Heart left ventricle (tissue), 16 donors: Measurements from ENCODE around the gene LMX1A. TPM values are rescaled to one million over a fixed set of nuclear protein-coding genes. Genes with fewer than 3 reads are reported as not detected.

Experiments
- ATAC-seq, 4 donors: fragments of 200-7000 bp; cut with Tn5 transposase; one replicate each; pipeline ENCODE4 v1.9.1; 2020 to 2022; ENCODE audit warnings: moderate library complexity in 4 of 4, mild to moderate bottlenecking in 3 of 4, moderate number of reproducible peaks in 1 of 4
- DNase-seq, 5 donors: peaks; one replicate each; pipeline ENCODE4 v3.0.0-alpha.2; 2020
- H3K27ac ChIP-seq, 12 donors: fragments of 200-600 bp; sonication (generic) in 4 of 12; one replicate each; pipeline versions ENCODE4 v1.5.0 to v1.8.0; 2016 to 2022; ENCODE audit warnings: mild to moderate bottlenecking in 2 of 12
- H3K27me3 ChIP-seq, 9 donors: fragments of 200-600 bp; sonication (generic) in 2 of 9; one replicate each; pipeline versions ENCODE4 v1.5.1 to v1.8.0; 2016 to 2022; ENCODE audit warnings: mild to moderate bottlenecking in 3 of 9
- H3K36me3 ChIP-seq, 9 donors: fragments of 200-600 bp; sonication (generic) in 2 of 9; one replicate each; pipeline versions ENCODE4 v1.5.0 to v1.8.0; 2018 to 2022; ENCODE audit warnings: mild to moderate bottlenecking in 2 of 9
- H3K4me1 ChIP-seq, 12 donors: fragments of 200-600 bp; sonication (generic) in 4 of 12; one replicate each; pipeline versions ENCODE4 v1.5.0 to v1.8.0; 2016 to 2022; ENCODE audit warnings: mild to moderate bottlenecking in 3 of 12
- H3K4me3 ChIP-seq, 12 donors: fragments of 200-600 bp; sonication (generic) in 4 of 12; one replicate each; pipeline versions ENCODE4 v1.5.0 to v1.8.0; 2017 to 2022; ENCODE audit warnings: mild to moderate bottlenecking in 9 of 12, moderate library complexity in 4 of 12
- H3K9me3 ChIP-seq, 12 donors: fragments of 200-600 bp; sonication (generic) in 4 of 12; one replicate each; pipeline versions ENCODE4 v1.5.0 to v1.8.0; 2016 to 2022; ENCODE audit warnings: mild to moderate bottlenecking in 1 of 12
- CTCF ChIP-seq, 12 donors: fragments of 200-600 bp; sonication (generic) in 4 of 12; IDR thresholded peaks; one replicate each; pipeline versions ENCODE4 v1.5.0 to v1.8.0; 2018 to 2022; ENCODE audit warnings: antibody characterized with exemption in 12 of 12, mild to moderate bottlenecking in 5 of 12
- POLR2A ChIP-seq, 2 donors: fragments of 450-650 bp; IDR thresholded peaks; one replicate each; pipeline ENCODE4 v1.6.1; 2017; ENCODE audit warnings: antibody characterized with exemption in 2 of 2, mild to moderate bottlenecking in 2 of 2, moderate library complexity in 2 of 2
- WGBS, 4 donors: extraction: QIAGEN DNeasy Blood & Tissue Kit in 2 of 4; methylation state at CpG; one replicate each; pipeline versions ENCODE4 v1.1.5 to v1.1.7; 2013 to 2018; 5-methylcytosine and 5-hydroxymethylcytosine counted together
- intact Hi-C, 10 donors: fragments of 100-400 bp; cut with DNase I; formaldehyde crosslinking; loops; one replicate each; pipeline versions ENCODE4 v1.11.1 to v1.14.2; 2022
- polyA plus RNA-seq, 2 donors: library from polyadenylated mRNA; stranded (reverse); fragments of 200-250 nt; gene quantifications; one replicate each; pipeline ENCODE4 v1.2.3, GENCODE V29; 2013
- total RNA-seq, 9 donors: library from RNA; depleted of rRNA in 2 of 9; stranded (reverse); fragments of >200 nt in 2 of 9; fragmentation: NEBNext Ultra II Directional in 3 of 9; extraction: Animal tissue kit (Norgen Biotek cat#: 25700) in 3 of 9; gene quantifications; one replicate each; pipeline versions ENCODE4 v1.1.0 to v1.2.4, GENCODE V29; 2016 to 2023
- donor health status: ischemic (EF 13 %, LVEDD 7.1; RV severe dilation, severe dysfunction).
- donor health status: healthy with polysubstance abuse.
- donor health status: DM: no; HTN: yes; CAD: no.
- donor health status: DM: no; HTN: no; CAD: no.
- donor health status: ischemic (EF 25% LVEDD 6.9; RV normal size, moderate dysfunction).
- donor health status: ischemic (EF 25% LVEDD 5.7; RV mildly dilated, moderate dysfunction).
- donor health status: healthy.
- donor health status: DM: yes; HTN: yes; CAD: no.
- donor health status: ischemic (EF 35%, LVEDD 5.7; RV mildly dilated, moderate dysfunction).
- donor health status: nonischemic (EF 11% LVEDD 7.7; RV severe dilation, severe dysfunction).
- donor health status: DM: yes; HTN: yes; CAD: no.
- donor health status: PGD.
- donor health status: ischemic (EF 29% LVEDD 5.4; RV normal size, mild dysfunction).
- donor health status: nonischemic (EF 23%, LVEDD 6.1; RV moderate dilation, normal function).

Gene LMX1A
- total and polyA plus RNA-seq, 11 donors: 0.03 to 0.37 (median 0.14) TPM; not detected in 5

DNA sequence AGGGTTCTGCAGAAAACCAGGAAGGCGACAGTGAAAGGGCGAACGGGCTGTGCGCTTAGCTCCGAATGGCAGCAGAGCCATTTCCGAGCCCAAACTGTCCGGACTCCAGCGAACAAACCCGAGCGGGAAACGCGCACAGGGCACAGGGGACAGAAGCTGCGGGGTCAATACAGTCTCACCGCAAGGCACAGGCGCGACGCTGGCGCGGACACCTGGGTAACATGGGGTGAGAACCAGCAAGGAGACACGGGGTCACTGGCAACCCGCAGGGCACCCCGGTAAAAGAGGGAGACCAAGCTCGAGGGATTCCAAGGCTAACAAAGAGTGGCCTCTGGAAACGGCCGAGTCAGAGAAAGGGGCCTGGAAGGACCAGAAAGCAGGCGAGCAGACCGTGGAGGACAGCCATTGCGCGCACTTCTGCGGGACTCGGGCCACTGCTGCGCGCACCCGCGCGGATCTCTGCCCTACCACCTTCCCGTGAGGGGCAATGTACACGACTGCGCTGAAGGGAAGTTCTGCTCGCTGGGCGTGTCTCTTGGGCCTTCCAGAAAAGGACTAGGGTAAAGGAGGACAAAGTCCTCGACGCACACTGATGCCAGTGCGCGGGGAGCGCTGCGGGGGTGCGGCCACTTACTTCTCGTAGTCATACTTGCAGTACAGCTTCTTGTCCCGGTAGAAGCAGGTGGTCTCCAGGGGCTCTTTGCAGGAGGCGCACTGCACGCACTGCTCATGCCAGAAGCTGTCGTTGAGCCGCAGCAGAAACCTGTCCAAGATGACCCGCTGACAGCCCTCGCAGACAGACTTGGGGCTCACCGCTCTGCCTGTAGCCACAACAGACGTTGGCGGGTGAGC is 3.8 kb downstream of the LMX1A start:
- Histone ChIP-seq H3K36me3 (no peaks in the 10 kb centered on the region), H3K27ac (no peak overlapping the region), H3K9me3 (no peaks in the 10 kb centered on the region), H3K27me3 (peaks cover 52 to 100% (median 94%) of the 10 kb centered on the region in 9 donors), H3K4me1 (peaks cover 0 to 46% (median 20%) of the 10 kb centered on the region in 12 donors), H3K4me3 (peak overlapping the region in 1 of 12 donors; percentile 5)
- 2 to 4% (median 4%) methylated on average over 45 to 59 of the region's 59 CpGs for WGBS, 4 donors
- TF ChIP-seq CTCF (IDR thresholded peaks at IDR 0.05) (no peak), POLR2A (IDR thresholded peaks at IDR 0.05) (no peak)
- DNase-seq: no peak
- intact Hi-C loops: no loop called here
- ATAC-seq: peak in 2 of 4 donors; percentile 7 to 23

DNA sequence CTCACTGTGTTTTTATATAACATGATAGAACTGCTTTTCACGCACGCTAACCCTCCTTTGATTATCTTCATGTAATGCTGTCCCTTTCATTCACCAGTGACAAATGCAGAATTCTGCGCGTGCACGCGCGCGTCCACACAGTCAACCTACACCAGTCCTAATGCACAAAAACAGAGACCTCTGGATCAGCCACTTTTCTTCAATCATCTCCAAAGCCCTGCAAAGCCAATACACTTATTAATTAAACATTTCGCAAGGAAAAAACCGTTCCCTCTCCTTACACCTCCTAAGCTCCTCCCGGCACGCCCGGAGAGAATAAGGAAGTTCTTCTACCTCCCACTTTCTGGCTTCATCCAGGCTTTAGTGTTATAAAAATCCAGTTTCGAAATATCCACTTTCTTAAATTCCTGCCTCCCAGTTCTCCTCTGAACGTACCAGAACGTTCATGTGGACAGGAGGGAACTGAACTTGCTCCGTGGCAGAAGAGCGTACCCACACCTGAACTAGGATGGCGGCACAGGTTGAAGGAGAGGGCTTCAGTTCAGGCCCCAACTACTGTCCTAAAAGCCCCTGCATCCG is 4.6 kb downstream of the LMX1A start:
- TF ChIP-seq POLR2A (IDR thresholded peaks at IDR 0.05): no peak
- TF ChIP-seq CTCF (IDR thresholded peaks at IDR 0.05): no peak
- Histone ChIP-seq H3K27ac (no peak overlapping the region), H3K27me3 (peaks cover 51 to 100% (median 97%) of the 10 kb centered on the region in 9 donors), H3K4me3 (no peak overlapping the region), H3K4me1 (peaks cover 0 to 46% (median 20%) of the 10 kb centered on the region in 12 donors), H3K36me3 (no peaks in the 10 kb centered on the region), H3K9me3 (no peaks in the 10 kb centered on the region)
- WGBS, 4 donors: 7 to 10% (median 9%) methylated on average over 20 of the region's 20 CpGs
- intact Hi-C loops: no loop called here
- DNase-seq: no peak
- ATAC-seq: no peak

DNA sequence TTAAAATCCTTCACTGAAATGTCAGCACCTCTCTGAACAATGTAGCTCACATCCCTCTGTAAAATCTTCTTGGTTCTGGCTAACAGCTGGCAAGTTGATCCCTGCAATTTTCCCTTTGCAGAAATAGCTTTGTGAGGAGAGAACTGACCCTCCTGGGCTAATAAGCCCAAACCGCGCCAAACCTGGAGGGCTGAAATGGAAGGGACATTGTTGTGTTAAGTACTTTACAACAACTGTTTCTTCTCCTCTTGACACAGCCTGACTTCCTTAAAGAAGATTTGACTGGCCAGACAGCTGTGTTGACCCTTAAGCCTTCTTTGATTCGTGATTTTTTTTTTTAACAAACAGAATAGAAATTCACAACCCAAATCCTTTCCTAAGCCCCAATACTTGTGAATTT is 5.7 kb downstream of the LMX1A start:
- DNase-seq: no peak
- WGBS, 4 donors: 6 to 11% (median 7%) methylated on average over 3 of the region's 3 CpGs
- TF ChIP-seq POLR2A (IDR thresholded peaks at IDR 0.05) (no peak), CTCF (IDR thresholded peaks at IDR 0.05) (no peak)
- intact Hi-C loops: no loop called here
- Histone ChIP-seq H3K4me1 (peaks cover 0 to 35% (median 12%) of the 10 kb centered on the region in 12 donors), H3K27ac (no peak overlapping the region), H3K4me3 (no peak overlapping the region), H3K9me3 (no peaks in the 10 kb centered on the region), H3K27me3 (peaks cover 47 to 100% (median 94%) of the 10 kb centered on the region in 9 donors), H3K36me3 (no peaks in the 10 kb centered on the region)
- no peak for ATAC-seq

GRCh38 chr1:165345502-165345901 is 11.0 kb downstream of the LMX1A start:
- Histone ChIP-seq H3K9me3 (no peaks in the 10 kb centered on the region), H3K27me3 (peaks cover 10 to 83% (median 50%) of the 10 kb centered on the region in 9 donors), H3K4me1 (no peaks in the 10 kb centered on the region), H3K27ac (no peak overlapping the region), H3K4me3 (no peak overlapping the region), H3K36me3 (no peaks in the 10 kb centered on the region)
- DNase-seq (no peak), ATAC-seq (no peak)
- TF ChIP-seq POLR2A (IDR thresholded peaks at IDR 0.05): no peak
- no peak for TF ChIP-seq CTCF (IDR thresholded peaks at IDR 0.05)
- 60 to 78% (median 67%) methylated on average over 7 of the region's 7 CpGs for WGBS, 4 donors
- intact Hi-C loops: no loop called here
